Upper lobe of left lung (tissue), 6 donors: ENCODE data around the gene MLLT1. TPM values are rescaled to one million over a fixed set of nuclear protein-coding genes. Genes with fewer than 3 reads are reported as not detected.
A peak's percentile ranks its signal among the peaks of the same experiment; 100 is the strongest.

ENCODE experiments used
- ATAC-seq, 2 donors: fragments of 200-7000 bp; cut with Tn5 transposase; one replicate each; pipeline ENCODE4 v1.9.1; 2022; ENCODE audit warnings: mild to moderate bottlenecking in 2 of 2, moderate library complexity in 2 of 2; ENCODE audit not compliant: low FRiP score in 2 of 2
- DNase-seq, 2 donors: peaks; one replicate each; pipeline ENCODE4 v3.0.0-alpha.2; 2019 to 2020
- H3K27ac ChIP-seq, 4 donors: fragments of 200-600 bp; sonication (generic); one replicate each; pipeline ENCODE4 v1.5.1; 2016 to 2019
- H3K27me3 ChIP-seq, 4 donors: fragments of 200-600 bp; sonication (generic); one replicate each; pipeline ENCODE4 v1.5.1; 2017 to 2019
- H3K36me3 ChIP-seq, 4 donors: fragments of 200-600 bp; sonication (generic); one replicate each; pipeline ENCODE4 v1.5.1; 2016 to 2019
- H3K4me1 ChIP-seq, 4 donors: fragments of 200-600 bp; sonication (generic); one replicate each; pipeline ENCODE4 v1.5.1; 2018 to 2019
- H3K4me3 ChIP-seq, 4 donors: fragments of 200-600 bp; sonication (generic); one replicate each; pipeline ENCODE4 v1.5.1; 2017 to 2019; ENCODE audit warnings: mild to moderate bottlenecking in 2 of 4, moderate library complexity in 1 of 4
- H3K9me3 ChIP-seq, 4 donors: fragments of 200-600 bp; sonication (generic); one replicate each; pipeline ENCODE4 v1.5.1; 2018 to 2019
- EP300 ChIP-seq, 4 donors: sonication (generic); formaldehyde crosslinking; IDR thresholded peaks; one replicate each; pipeline ENCODE4 v1.5.1; 2017; ENCODE audit warnings: antibody characterized with exemption in 4 of 4, control low read depth in 2 of 4
- POLR2A ChIP-seq, 4 donors: fragments of 450-650 bp; IDR thresholded peaks; one replicate each; pipeline ENCODE4 v1.5.1; 2016 to 2017; ENCODE audit warnings: antibody characterized with exemption in 4 of 4, mild to moderate bottlenecking in 2 of 4
- POLR2AphosphoS5 ChIP-seq, 2 donors: sonication (generic); formaldehyde crosslinking; IDR thresholded peaks; one replicate each; pipeline ENCODE4 v1.5.1; 2017; ENCODE audit warnings: antibody characterized with exemption in 2 of 2
- WGBS, 2 donors: methylation state at CpG; one replicate each; pipeline ENCODE4 v1.1.5; 2017 to 2018; 5-methylcytosine and 5-hydroxymethylcytosine counted together
- total RNA-seq, 6 donors: library from RNA; depleted of rRNA in 4 of 6; stranded (reverse); fragments of >200 nt in 4 of 6; gene quantifications; one replicate each; pipeline versions ENCODE4 v1.1.0 to v1.2.1, GENCODE V29; 2016 to 2021
- TF ChIP-seq, protein P1 (sequence below), 6 experiments: fragments of 450-650 bp in 4 of 6; fragments of 200-600 bp in 2 of 6; sonication (generic) in 2 of 6; IDR thresholded peaks; one replicate each; pipeline ENCODE4 v1.5.1; 2016 to 2019; ENCODE audit warnings: antibody characterized with exemption in 6 of 6
- donor health status: DM: no; HTN: no; CAD: no; lungs with moderate emphysema.
- donor health status: DM: no; HTN: yes; CAD: no; lungs with severe emphysema.

MLLT1 gene
- total RNA-seq, 6 donors from 2014 or later = 22.1 to 98.9 (median 49.3) TPM

DNA sequence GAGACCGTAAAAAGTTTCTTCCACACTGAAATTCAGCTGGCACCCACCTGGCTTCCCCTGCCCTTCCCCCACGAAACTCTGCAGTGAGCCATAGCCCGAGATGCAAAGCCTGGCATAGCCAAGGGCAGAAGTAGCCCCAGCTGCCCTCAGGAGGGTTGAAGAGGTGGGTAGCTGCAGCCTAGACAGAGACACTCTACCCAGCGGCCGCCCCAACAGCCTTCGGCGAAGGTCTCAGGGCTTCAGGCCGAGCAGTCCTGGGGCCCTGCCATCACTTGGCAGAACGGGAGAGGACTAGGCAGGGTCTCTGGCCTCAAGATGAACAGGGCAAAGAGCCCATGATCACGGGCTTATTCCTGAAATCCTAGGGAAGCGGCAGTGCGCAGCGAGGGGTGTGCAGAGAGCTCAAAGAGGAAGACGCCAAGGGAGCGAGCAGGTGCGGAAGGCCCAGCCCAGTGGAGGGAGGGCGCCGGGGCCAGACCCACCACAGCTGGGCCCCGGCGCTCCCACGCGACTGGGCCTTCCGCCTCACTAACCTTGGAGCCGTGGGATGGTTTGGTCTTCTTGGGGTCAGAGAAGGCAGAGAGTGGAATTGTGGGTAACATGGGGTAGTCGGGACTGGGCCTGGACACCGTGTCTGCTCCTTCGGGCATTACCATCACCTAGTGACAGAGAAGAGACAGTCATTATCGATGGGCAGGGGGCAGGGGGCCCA lies 53.2 kb downstream of the MLLT1 start:
- TF ChIP-seq EP300 (IDR thresholded peaks at IDR 0.05) (no peak), POLR2A (IDR thresholded peaks at IDR 0.05) (no peak), POLR2AphosphoS5 (IDR thresholded peaks at IDR 0.05) (no peak)
- TF ChIP-seq, protein P1, sequence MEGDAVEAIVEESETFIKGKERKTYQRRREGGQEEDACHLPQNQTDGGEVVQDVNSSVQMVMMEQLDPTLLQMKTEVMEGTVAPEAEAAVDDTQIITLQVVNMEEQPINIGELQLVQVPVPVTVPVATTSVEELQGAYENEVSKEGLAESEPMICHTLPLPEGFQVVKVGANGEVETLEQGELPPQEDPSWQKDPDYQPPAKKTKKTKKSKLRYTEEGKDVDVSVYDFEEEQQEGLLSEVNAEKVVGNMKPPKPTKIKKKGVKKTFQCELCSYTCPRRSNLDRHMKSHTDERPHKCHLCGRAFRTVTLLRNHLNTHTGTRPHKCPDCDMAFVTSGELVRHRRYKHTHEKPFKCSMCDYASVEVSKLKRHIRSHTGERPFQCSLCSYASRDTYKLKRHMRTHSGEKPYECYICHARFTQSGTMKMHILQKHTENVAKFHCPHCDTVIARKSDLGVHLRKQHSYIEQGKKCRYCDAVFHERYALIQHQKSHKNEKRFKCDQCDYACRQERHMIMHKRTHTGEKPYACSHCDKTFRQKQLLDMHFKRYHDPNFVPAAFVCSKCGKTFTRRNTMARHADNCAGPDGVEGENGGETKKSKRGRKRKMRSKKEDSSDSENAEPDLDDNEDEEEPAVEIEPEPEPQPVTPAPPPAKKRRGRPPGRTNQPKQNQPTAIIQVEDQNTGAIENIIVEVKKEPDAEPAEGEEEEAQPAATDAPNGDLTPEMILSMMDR (IDR thresholded peaks at IDR 0.05) = no peak
- Histone ChIP-seq H3K36me3 (peaks cover 4 to 68% (median 52%) of the 10 kb centered on the region in 4 donors), H3K4me3 (no peak overlapping the region), H3K27ac (no peak overlapping the region), H3K9me3 (no peaks in the 10 kb centered on the region), H3K4me1 (peaks cover 7 to 53% (median 22%) of the 10 kb centered on the region in 4 donors), H3K27me3 (no peaks in the 10 kb centered on the region)
- DNase-seq (no peak), ATAC-seq (no peak)
- WGBS, 2 donors = 94 to 96% methylated on average over 22 to 28 of the region's 28 CpGs

DNA sequence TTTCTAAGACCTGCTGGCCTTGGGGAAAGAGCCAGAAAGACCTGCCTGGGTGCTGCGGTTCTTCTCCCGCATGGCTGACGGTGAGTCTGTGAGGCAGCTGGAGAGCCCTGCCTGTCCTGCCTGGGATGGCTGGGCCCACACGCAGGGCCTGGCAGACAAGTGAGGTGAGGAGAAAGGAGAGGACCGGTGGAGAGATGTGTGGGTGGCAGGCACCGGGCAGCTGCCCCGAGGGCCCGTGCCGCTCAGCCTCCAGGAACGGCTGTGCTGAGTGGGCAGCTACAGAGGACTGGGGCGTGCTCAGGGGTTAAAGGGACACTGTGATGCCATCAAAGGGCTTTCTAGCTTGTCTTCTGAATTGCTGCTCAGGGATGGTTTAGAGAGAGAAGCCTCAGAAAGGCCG lies 53.8 kb downstream of the MLLT1 start:
- DNase-seq (no peak), ATAC-seq (no peak)
- Histone ChIP-seq H3K27ac (no peak overlapping the region), H3K4me1 (peaks cover 8 to 55% (median 22%) of the 10 kb centered on the region in 4 donors), H3K4me3 (no peak overlapping the region), H3K27me3 (no peaks in the 10 kb centered on the region), H3K36me3 (peaks cover 4 to 74% (median 58%) of the 10 kb centered on the region in 4 donors), H3K9me3 (no peaks in the 10 kb centered on the region)
- TF ChIP-seq EP300 (IDR thresholded peaks at IDR 0.05) (no peak), POLR2AphosphoS5 (IDR thresholded peaks at IDR 0.05) (no peak), POLR2A (IDR thresholded peaks at IDR 0.05) (no peak)
- TF ChIP-seq, protein P1 (IDR thresholded peaks at IDR 0.05) = no peak
- 95% methylated on average over 4 to 12 of the region's 12 CpGs for WGBS, 2 donors

DNA sequence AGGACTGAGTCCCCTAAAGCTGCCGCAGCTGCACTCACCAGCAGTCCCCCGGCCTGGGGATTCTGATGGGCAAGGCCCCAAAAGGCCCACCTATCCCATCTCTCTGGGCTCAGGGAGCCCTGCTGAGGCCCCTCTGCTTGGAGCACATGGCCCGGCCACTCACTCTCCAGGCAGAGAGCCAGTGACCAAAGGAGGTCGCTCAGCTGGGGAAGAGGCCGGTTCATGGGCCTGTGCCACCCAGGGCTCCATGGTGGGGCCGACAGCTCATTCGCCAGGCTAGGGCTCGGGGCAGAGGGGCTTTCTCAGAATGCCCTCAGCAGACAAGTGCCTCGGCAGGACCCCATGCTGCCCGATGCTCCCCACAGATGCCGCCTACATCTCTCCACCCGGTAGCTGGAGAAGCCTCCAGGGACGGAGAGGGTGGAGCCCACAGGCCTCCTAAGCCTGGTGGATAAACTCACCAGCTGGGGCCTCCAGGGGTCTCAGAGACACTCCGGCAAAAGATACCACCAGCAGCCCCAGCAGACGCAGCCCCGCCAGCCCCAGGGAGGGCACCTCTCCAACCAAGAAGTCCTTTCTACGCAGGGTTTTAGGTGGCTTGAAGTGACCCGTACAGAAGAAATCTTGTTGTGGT lies 54.4 kb downstream of the MLLT1 start:
- peaks cover 4 to 77% (median 58%) of the 10 kb centered on the region in 4 donors for H3K36me3 ChIP-seq
- no peaks in the 10 kb centered on the region for H3K9me3 ChIP-seq
- H3K4me3 ChIP-seq = no peak overlapping the region
- no peaks in the 10 kb centered on the region for H3K27me3 ChIP-seq
- WGBS, 2 donors = 89 to 96% methylated on average over 10 to 17 of the region's 18 CpGs
- H3K27ac ChIP-seq = peak overlapping the region in 1 of 4 donors; percentile 23
- peaks cover 15 to 55% (median 26%) of the 10 kb centered on the region in 4 donors for H3K4me1 ChIP-seq
- TF ChIP-seq POLR2AphosphoS5 (IDR thresholded peaks at IDR 0.05) = no peak
- DNase-seq (no peak), ATAC-seq (no peak)

DNA sequence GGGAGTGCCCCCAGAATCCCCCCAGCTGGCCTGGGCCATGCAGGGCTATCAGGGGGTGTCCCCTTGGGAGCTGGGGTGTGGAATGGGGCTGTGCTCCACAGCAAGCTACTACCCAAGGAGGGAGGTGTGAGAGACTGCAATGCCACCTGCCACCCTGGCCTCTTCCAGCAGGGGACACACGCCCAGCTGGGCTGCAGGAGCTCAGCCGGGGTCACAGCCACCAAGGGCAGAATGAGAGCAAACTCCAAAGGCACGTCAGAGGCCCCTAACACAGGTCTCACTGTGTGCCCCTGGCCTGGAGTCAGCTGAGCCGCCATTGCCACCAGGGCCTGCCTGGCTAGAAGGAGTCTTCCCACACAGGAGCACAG lies 55.5 kb downstream of the MLLT1 start:
- TF ChIP-seq, protein P1 (IDR thresholded peaks at IDR 0.05) = peak in 1 of 6 experiments; percentile 8
- TF ChIP-seq POLR2AphosphoS5 (IDR thresholded peaks at IDR 0.05) = no peak
- TF ChIP-seq POLR2A (IDR thresholded peaks at IDR 0.05) = no peak
- no peak for TF ChIP-seq EP300 (IDR thresholded peaks at IDR 0.05)
- no peaks in the 10 kb centered on the region for H3K9me3 ChIP-seq
- no peak overlapping the region for H3K4me3 ChIP-seq
- 97 to 100% methylated on average over 2 to 4 of the region's 4 CpGs for WGBS, 2 donors
- ATAC-seq = no peak
- H3K4me1 ChIP-seq = peaks cover 25 to 57% (median 35%) of the 10 kb centered on the region in 4 donors
- peak overlapping the region in 2 of 4 donors; percentile 70 to 74 for H3K27ac ChIP-seq
- H3K27me3 ChIP-seq = no peaks in the 10 kb centered on the region
- H3K36me3 ChIP-seq = peaks cover 4 to 77% (median 51%) of the 10 kb centered on the region in 4 donors
- DNase-seq = no peak

DNA sequence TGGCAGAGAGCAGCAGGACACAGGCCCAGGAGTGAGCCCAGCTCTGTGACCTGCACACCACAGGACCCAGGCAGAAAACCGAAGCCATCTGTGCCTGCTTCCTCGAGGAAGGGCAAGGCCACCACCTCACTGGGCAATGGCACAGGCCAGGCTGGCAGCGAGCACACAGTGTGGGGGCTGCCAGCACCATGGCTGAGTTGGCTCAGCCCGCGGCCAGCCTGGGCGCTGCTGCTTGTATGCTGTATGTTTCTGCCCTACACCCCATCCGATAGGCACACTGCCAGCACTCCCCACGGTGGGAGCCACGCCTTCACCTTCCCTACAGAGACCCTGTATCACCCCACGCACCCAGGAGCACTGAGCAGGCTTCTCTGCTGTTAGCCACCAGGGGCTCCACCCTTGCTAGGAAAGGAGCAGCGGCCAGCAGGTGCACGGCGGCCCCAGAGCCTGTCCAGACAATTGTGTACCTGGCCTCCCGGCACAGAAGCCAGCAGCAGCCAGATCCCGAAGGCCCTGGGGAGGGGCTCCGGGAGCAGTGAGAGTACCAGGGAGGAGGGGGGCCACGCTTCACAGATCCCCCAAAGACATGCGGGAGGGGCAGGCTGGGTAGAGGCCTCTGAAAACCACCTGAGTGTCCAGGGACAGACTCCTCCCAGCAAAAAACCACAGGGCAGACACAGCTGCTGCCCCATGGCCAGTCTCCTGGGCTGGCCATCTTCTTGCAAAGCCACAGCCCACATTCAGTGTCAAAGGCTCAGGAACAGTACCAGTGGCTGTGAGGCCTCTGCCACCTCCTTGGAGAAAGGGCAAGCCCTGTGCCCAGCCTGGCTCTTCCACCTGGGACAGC lies 56.1 kb downstream of the MLLT1 start:
- Histone ChIP-seq H3K27ac (peak overlapping the region; percentile 34 to 74 (median 66)), H3K27me3 (no peaks in the 10 kb centered on the region), H3K36me3 (peaks cover 4 to 77% (median 52%) of the 10 kb centered on the region in 4 donors), H3K4me1 (peaks cover 31 to 57% (median 40%) of the 10 kb centered on the region in 4 donors), H3K9me3 (no peaks in the 10 kb centered on the region), H3K4me3 (no peak overlapping the region)
- DNase-seq (peak; percentile 19 to 69), ATAC-seq (no peak)
- 77 to 78% methylated on average over 16 to 18 of the region's 18 CpGs for WGBS, 2 donors
- TF ChIP-seq EP300 (IDR thresholded peaks at IDR 0.05) (no peak), POLR2A (IDR thresholded peaks at IDR 0.05) (no peak), POLR2AphosphoS5 (IDR thresholded peaks at IDR 0.05) (no peak)
- TF ChIP-seq, protein P1 (IDR thresholded peaks at IDR 0.05) = no peak
